Measurements from ENCODE around the gene CACNA1C.

DNA sequence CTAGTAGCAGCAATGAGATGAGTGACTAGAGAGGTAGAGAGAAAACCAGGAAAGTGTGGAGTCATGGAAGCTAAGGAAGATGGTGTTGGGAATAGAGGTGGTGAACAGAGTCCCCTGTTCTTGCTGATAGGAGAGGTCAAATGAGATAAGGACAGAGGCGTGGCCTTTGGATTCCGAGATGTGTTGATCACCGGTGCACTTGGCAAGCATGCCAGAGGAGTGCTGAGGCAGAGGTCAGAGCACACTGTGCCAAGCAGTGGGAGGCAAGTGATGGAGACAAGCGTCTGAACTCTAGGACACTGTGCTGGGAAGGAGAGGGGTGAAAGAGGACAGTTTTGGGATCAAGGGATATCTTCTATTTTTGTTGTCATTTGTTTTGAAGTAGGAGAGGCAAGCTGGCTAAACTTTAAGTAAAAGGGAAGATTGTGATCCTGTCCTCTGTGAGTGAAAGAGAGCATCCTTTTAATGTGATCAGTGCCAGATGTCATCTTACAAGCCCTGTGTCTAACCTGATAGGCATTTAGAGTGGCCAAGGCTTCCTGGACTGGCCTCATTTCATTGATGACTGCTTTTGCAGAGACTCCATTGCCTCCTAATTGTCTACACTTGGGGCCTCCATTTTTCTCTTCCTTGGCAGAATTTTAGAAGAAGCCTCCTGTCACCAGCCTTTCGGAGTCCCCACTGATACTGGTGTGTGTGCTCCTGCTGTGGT lies 336.4 kb downstream of the CACNA1C start:
- TF ChIP-seq, protein P1, sequence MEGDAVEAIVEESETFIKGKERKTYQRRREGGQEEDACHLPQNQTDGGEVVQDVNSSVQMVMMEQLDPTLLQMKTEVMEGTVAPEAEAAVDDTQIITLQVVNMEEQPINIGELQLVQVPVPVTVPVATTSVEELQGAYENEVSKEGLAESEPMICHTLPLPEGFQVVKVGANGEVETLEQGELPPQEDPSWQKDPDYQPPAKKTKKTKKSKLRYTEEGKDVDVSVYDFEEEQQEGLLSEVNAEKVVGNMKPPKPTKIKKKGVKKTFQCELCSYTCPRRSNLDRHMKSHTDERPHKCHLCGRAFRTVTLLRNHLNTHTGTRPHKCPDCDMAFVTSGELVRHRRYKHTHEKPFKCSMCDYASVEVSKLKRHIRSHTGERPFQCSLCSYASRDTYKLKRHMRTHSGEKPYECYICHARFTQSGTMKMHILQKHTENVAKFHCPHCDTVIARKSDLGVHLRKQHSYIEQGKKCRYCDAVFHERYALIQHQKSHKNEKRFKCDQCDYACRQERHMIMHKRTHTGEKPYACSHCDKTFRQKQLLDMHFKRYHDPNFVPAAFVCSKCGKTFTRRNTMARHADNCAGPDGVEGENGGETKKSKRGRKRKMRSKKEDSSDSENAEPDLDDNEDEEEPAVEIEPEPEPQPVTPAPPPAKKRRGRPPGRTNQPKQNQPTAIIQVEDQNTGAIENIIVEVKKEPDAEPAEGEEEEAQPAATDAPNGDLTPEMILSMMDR (conservative IDR thresholded peaks at IDR 0.05 in 1 of 2, IDR thresholded peaks at IDR 0.05 in 1 of 2; ENCODE audit: extremely low read depth in 1 of 2, insufficient read depth in 1 of 2, low read depth in 1 of 2, low read length in 2 of 2), result no peak
- no peak for TF ChIP-seq EZH2 (IDR thresholded peaks at IDR 0.05; ENCODE audit: borderline replicate concordance, low read length)
